ENCODE results near the gene MICAL2.
"Not testable (repeated sequence)": the region's sequence is repeated elsewhere in the genome, so short reads cannot be mapped to it uniquely, and the experiment has no call there.

MICAL2 gene

DNA sequence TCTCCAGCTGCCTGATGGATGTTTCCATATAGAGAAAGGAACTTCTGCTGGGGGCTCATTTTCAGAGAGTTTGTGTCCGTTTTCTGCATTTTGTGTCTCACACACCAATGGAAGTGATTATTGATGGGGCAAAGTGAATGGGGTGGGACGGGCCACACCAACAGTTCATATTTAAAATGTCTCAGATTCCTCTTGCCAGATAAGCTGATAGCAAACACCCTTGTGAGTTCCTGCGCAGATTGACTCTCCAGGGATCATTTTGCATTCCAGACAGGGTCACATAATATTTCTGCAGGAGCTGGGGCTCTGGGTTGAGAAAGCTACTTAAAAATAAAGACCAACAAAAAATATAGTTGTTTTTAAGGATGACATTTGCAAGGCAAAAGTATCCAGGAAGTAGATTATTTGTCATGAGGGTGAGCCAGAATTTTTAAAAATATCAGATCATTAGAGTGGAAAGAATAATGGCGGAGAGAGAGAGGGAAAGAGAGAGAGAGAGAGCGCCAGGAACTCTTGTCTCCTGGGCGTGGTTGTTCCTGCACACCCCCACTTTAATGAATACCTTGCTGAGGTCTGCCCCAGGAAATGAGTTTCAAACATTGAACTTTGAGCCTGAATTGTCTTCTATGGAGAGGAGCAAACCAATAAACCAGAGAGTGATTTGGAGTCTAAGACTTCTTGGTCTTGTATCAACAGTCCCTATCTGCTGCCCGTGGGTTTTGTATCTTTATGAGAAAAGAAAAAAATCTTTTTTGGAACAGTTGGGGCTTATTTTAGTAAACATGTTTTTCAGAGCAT is 33.3 kb downstream of the MICAL2 start:
- H3K27ac ChIP-seq, result no peak overlapping the region
- no peaks in the 10 kb centered on the region for H3K9me3 ChIP-seq (ENCODE audit: low read depth, low read length)
- TF ChIP-seq EZH2 (IDR thresholded peaks at IDR 0.05) (no peak), FOXP2 (optimal IDR thresholded peaks at IDR 0.05; ENCODE audit: control extremely low read depth, extremely low read length, insufficient read depth) (no peak), POLR2AphosphoS5 (IDR thresholded peaks at IDR 0.05; ENCODE audit: borderline replicate concordance, low read depth, low read length) (no peak)
- DNase-seq (ENCODE audit: low read depth, low spot score), result no peak
- no peak overlapping the region for H3K9ac ChIP-seq (ENCODE audit: insufficient read length)
- H3K4me3 ChIP-seq, result no peak overlapping the region
- H3K36me3 ChIP-seq (ENCODE audit: insufficient read depth, low read length), result no peaks in the 10 kb centered on the region

- Histone ChIP-seq H3K36me3 (ENCODE audit: insufficient read depth, low read length) (no peaks in the 10 kb centered on the region), H3K9me3 (ENCODE audit: low read depth, low read length) (no peaks in the 10 kb centered on the region), H3K9ac (ENCODE audit: insufficient read length) (no peak overlapping the region), H3K27ac (no peak overlapping the region), H3K4me3 (no peak overlapping the region)
- TF ChIP-seq EZH2 (IDR thresholded peaks at IDR 0.05), result no peak
- no peak for TF ChIP-seq FOXP2 (optimal IDR thresholded peaks at IDR 0.05; ENCODE audit: control extremely low read depth, extremely low read length, insufficient read depth)
- TF ChIP-seq POLR2AphosphoS5 (IDR thresholded peaks at IDR 0.05; ENCODE audit: borderline replicate concordance, low read depth, low read length), result no peak
- no peak for DNase-seq (ENCODE audit: low read depth, low spot score)
Measured at GRCh38 chr11:12144330-12145174, 34.2 kb downstream of the MICAL2 start.

DNA sequence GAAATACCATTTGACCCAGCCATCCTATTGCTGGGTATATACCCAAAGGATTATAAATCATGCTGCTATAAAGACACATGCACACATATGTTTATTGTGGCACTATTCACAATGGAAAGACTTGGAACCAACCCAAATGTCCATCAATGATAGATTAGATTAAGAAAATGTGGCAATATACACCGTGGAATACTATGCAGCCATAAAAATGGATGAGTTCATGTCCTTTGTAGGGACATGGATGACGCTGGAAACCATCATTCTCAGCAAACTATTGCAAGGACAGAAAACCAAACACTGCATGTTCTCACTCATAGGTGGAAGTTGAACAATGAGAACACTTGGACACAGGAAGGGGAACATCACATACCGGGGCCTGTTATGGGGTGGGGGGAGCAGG is 36.3 kb downstream of the MICAL2 start:
- not testable (repeated sequence) for H3K4me3 ChIP-seq; DNase-seq (ENCODE audit: low read depth, low spot score); H3K9ac ChIP-seq (ENCODE audit: insufficient read length); H3K27ac ChIP-seq; H3K9me3 ChIP-seq (ENCODE audit: low read depth, low read length); H3K36me3 ChIP-seq (ENCODE audit: insufficient read depth, low read length)

DNA sequence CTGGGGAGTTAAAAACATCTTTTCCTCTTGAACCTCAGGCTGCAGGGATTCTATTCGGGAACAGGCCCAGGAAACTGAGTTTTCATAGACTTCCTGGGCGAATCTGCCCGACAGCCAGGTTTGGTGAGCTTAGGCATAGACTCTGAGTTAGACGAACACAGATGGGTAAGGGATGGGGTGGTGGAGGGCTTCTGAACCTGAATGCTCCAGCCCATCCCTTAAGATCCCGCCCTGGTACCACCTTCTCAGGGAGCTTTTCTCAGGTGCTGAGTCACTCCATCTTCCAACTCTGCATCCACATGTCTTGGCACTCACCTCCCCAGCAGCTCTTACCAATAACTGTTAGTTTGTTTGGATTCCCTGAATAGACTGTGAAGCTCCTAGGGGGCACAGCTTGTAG is 37.4 kb downstream of the MICAL2 start:
- no peak for TF ChIP-seq POLR2AphosphoS5 (IDR thresholded peaks at IDR 0.05; ENCODE audit: borderline replicate concordance, low read depth, low read length)
- TF ChIP-seq FOXP2 (optimal IDR thresholded peaks at IDR 0.05; ENCODE audit: control extremely low read depth, extremely low read length, insufficient read depth), result no peak
- TF ChIP-seq EZH2 (IDR thresholded peaks at IDR 0.05), result no peak
- H3K27ac ChIP-seq, result no peak overlapping the region
- DNase-seq (ENCODE audit: low read depth, low spot score), result no peak
- no peak overlapping the region for H3K4me3 ChIP-seq
- no peaks in the 10 kb centered on the region for H3K9me3 ChIP-seq (ENCODE audit: low read depth, low read length)
- no peak overlapping the region for H3K9ac ChIP-seq (ENCODE audit: insufficient read length)
- H3K36me3 ChIP-seq (ENCODE audit: insufficient read depth, low read length), result no peaks in the 10 kb centered on the region

GRCh38 chr11:12148466-12148865 is 38.1 kb downstream of the MICAL2 start:
- TF ChIP-seq POLR2AphosphoS5 (IDR thresholded peaks at IDR 0.05; ENCODE audit: borderline replicate concordance, low read depth, low read length), result no peak
- TF ChIP-seq EZH2 (IDR thresholded peaks at IDR 0.05), result no peak
- no peak for TF ChIP-seq FOXP2 (optimal IDR thresholded peaks at IDR 0.05; ENCODE audit: control extremely low read depth, extremely low read length, insufficient read depth)
- H3K9ac ChIP-seq (ENCODE audit: insufficient read length), result no peak overlapping the region
- no peaks in the 10 kb centered on the region for H3K36me3 ChIP-seq (ENCODE audit: insufficient read depth, low read length)
- no peaks in the 10 kb centered on the region for H3K9me3 ChIP-seq (ENCODE audit: low read depth, low read length)
- no peak overlapping the region for H3K27ac ChIP-seq
- no peak overlapping the region for H3K4me3 ChIP-seq
- no peak for DNase-seq (ENCODE audit: low read depth, low spot score)

- H3K36me3 ChIP-seq (ENCODE audit: insufficient read depth, low read length), result no peaks in the 10 kb centered on the region
- TF ChIP-seq EZH2 (IDR thresholded peaks at IDR 0.05) (no peak), POLR2AphosphoS5 (IDR thresholded peaks at IDR 0.05; ENCODE audit: borderline replicate concordance, low read depth, low read length) (no peak), FOXP2 (optimal IDR thresholded peaks at IDR 0.05; ENCODE audit: control extremely low read depth, extremely low read length, insufficient read depth) (no peak)
- no peak overlapping the region for H3K27ac ChIP-seq
- no peak overlapping the region for H3K4me3 ChIP-seq
- DNase-seq (ENCODE audit: low read depth, low spot score), result no peak
- no peaks in the 10 kb centered on the region for H3K9me3 ChIP-seq (ENCODE audit: low read depth, low read length)
- no peak overlapping the region for H3K9ac ChIP-seq (ENCODE audit: insufficient read length)
Measured at GRCh38 chr11:12148882-12149281, 38.5 kb downstream of the MICAL2 start.

GRCh38 chr11:12149672-12150225 is 39.4 kb downstream of the MICAL2 start:
- Histone ChIP-seq H3K36me3 (ENCODE audit: insufficient read depth, low read length) (no peaks in the 10 kb centered on the region), H3K9me3 (ENCODE audit: low read depth, low read length) (no peaks in the 10 kb centered on the region), H3K4me3 (no peak overlapping the region), H3K27ac (no peak overlapping the region), H3K9ac (ENCODE audit: insufficient read length) (no peak overlapping the region)
- no peak for TF ChIP-seq FOXP2 (optimal IDR thresholded peaks at IDR 0.05; ENCODE audit: control extremely low read depth, extremely low read length, insufficient read depth)
- DNase-seq (ENCODE audit: low read depth, low spot score), result no peak

GRCh38 chr11:12150831-12151382 is 40.5 kb downstream of the MICAL2 start:
- Histone ChIP-seq H3K9me3 (ENCODE audit: low read depth, low read length) (no peaks in the 10 kb centered on the region), H3K36me3 (ENCODE audit: insufficient read depth, low read length) (no peaks in the 10 kb centered on the region), H3K27ac (no peak overlapping the region), H3K9ac (ENCODE audit: insufficient read length) (no peak overlapping the region), H3K4me3 (no peak overlapping the region)
- TF ChIP-seq FOXP2 (optimal IDR thresholded peaks at IDR 0.05; ENCODE audit: control extremely low read depth, extremely low read length, insufficient read depth), result no peak
- TF ChIP-seq POLR2AphosphoS5 (IDR thresholded peaks at IDR 0.05; ENCODE audit: borderline replicate concordance, low read depth, low read length), result no peak
- TF ChIP-seq EZH2 (IDR thresholded peaks at IDR 0.05), result no peak
- DNase-seq (ENCODE audit: low read depth, low spot score), result no peak
